Measurements from ENCODE around the gene CPNE5. TPM values are rescaled to one million over a fixed set of nuclear protein-coding genes. Genes with fewer than 3 reads are reported as not detected.

Gene CPNE5
- total and polyA plus RNA-seq, 3 donors from 2014 or later = 44.2 to 137 (median 97.8) TPM

GRCh38 chr6:36820700-36821580, 18.3 kb downstream of the CPNE5 start:
- 70 to 81% methylated on average over 12 of the region's 12 CpGs for WGBS, 2 donors

DNA sequence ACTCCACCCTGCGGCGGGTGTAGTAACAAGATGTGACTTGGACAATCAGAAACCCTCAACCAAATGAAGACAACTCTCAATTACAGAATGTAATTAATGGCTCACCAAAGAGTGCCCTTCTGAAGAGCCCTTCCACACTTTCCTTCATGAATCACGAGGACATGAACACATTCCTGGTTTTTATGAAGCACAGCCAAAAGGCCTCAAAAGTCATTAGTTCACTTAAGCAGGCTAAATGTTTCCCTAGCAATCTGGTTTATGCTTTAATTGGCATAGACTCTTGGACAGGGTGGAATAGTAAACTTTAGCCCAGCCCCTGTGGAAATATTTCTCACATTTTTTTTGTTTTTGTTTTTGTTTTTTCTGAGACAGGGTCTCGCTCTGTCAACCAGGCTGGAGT, 20.5 kb downstream of the CPNE5 start:
- no peaks in the 10 kb centered on the region for H3K9me3 ChIP-seq
- intact Hi-C loops (cut with DNase I; ENCODE audit: low total_unique reads) = no loop called here
- TF ChIP-seq CTCF (IDR thresholded peaks at IDR 0.05) (no peak), POLR2A (IDR thresholded peaks at IDR 0.05) (no peak)
- H3K4me3 ChIP-seq = no peak overlapping the region
- no peaks in the 10 kb centered on the region for H3K4me1 ChIP-seq
- 75 to 90% methylated on average over 4 of the region's 4 CpGs for WGBS, 2 donors
- no peak overlapping the region for H3K27ac ChIP-seq
- no peaks in the 10 kb centered on the region for H3K36me3 ChIP-seq (ENCODE audit: low read depth, missing control alignments)
- H3K27me3 ChIP-seq = no peaks in the 10 kb centered on the region
- DNase-seq = no peak

More at GRCh38 chr6:36820700-36821580, 18.3 kb downstream of the CPNE5 start:
- Histone ChIP-seq H3K36me3 (ENCODE audit: low read depth, missing control alignments) (no peaks in the 10 kb centered on the region), H3K4me3 (no peak overlapping the region), H3K9me3 (no peaks in the 10 kb centered on the region), H3K27ac (no peak overlapping the region), H3K4me1 (peaks cover 4% of the 10 kb centered on the region), H3K27me3 (no peaks in the 10 kb centered on the region)
- intact Hi-C loops (cut with DNase I; ENCODE audit: low total_unique reads) = no loop called here
- TF ChIP-seq POLR2A (IDR thresholded peaks at IDR 0.05) (no peak), CTCF (IDR thresholded peaks at IDR 0.05) (no peak)
- no peak for DNase-seq

- intact Hi-C loops (cut with DNase I; ENCODE audit: low total_unique reads) = no loop called here
- 89% methylated on average over 3 of the region's 3 CpGs for WGBS, 2 donors
- H3K36me3 ChIP-seq (ENCODE audit: low read depth, missing control alignments) = no peaks in the 10 kb centered on the region
Observed at GRCh38 chr6:36817847-36818246, 21.4 kb downstream of the CPNE5 start.

DNA sequence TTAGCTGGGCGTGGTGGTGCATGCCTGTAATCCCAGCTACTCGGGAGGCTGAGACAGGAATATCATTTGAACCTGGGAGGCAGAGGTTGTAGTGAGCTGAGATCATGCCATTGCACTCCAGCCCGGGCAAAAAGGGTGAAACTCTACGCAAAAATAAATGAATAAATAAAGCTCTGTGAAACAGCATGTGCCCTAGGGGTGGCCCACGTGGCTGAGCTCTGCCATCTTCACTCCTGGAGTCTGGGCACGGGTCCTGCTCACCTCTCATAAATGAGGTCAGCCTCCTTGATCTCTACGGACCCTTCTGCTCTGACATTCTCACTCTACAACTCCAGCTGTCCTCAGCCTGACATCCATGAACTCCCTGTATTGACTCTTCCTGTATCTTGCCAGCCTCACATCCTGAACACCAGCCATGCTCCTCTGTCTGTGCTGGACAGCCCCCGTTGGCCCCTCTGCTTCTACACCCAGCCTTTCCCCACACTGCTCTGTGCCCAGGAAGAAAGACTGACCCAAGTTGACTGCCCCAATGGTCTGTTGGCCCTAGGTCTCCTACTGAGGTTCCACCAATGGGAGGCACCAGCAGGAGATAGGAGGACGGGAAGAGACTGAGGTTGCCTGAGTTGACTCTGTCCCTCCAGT, 21.9 kb downstream of the CPNE5 start:
- TF ChIP-seq POLR2A (IDR thresholded peaks at IDR 0.05) (no peak), CTCF (IDR thresholded peaks at IDR 0.05) (no peak)
- Histone ChIP-seq H3K27me3 (no peaks in the 10 kb centered on the region), H3K9me3 (no peaks in the 10 kb centered on the region), H3K4me3 (no peak overlapping the region), H3K36me3 (ENCODE audit: low read depth, missing control alignments) (no peaks in the 10 kb centered on the region), H3K27ac (no peak overlapping the region), H3K4me1 (no peaks in the 10 kb centered on the region)
- intact Hi-C loops (cut with DNase I; ENCODE audit: low total_unique reads) = no loop called here
- DNase-seq = no peak
- 83 to 87% methylated on average over 9 of the region's 9 CpGs for WGBS, 2 donors

More at GRCh38 chr6:36817847-36818246, 21.4 kb downstream of the CPNE5 start:
- Histone ChIP-seq H3K4me3 (no peak overlapping the region), H3K27ac (no peak overlapping the region), H3K4me1 (no peaks in the 10 kb centered on the region), H3K9me3 (no peaks in the 10 kb centered on the region), H3K27me3 (no peaks in the 10 kb centered on the region)
- DNase-seq = no peak
- no peak for TF ChIP-seq CTCF (IDR thresholded peaks at IDR 0.05)
- TF ChIP-seq POLR2A (IDR thresholded peaks at IDR 0.05) = no peak
